Measurements from ENCODE around the gene FBXO36. TPM values are rescaled to one million over a fixed set of nuclear protein-coding genes. Genes with fewer than 3 reads are reported as not detected.

FBXO36 gene
- total and polyA plus RNA-seq, 2 donors (not counting 3 experiments of a cell fraction or from before 2014, with no cell fraction given) = 0.53 to 1.2 TPM

DNA sequence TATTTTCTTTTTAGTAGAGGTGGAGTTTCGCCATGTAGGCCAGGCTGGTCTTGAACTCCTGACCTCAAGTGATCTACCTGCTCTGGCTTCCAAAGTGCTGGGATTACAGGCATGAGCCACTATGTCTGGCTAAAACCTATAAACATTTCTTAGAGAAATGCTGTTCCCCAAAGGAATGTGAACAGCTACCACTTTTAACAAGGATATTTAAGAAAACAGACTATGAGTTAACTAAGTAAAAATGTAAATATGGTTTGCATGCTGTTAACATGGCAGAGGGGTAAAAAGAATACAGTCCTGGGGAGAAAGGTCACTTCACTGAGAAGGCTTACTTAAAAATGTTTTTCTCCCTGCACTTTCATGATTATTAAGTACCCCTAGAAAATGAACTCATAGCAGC lies 89.3 kb downstream of the FBXO36 start:
- no peaks in the 10 kb centered on the region for H3K27me3 ChIP-seq (ENCODE audit: control insufficient read depth in 2 of 2, insufficient read depth in 2 of 2, low read length in 2 of 2)
- H3K9me3 ChIP-seq (replicated peaks; ENCODE audit: control insufficient read depth, insufficient read depth, low read length) = no peaks in the 10 kb centered on the region
- H3K4me1 ChIP-seq (ENCODE audit: control insufficient read depth, extremely low read depth, insufficient read depth, low read length) = peaks cover 7% of the 10 kb centered on the region
- no peaks in the 10 kb centered on the region for H3K9me1 ChIP-seq (replicated peaks; ENCODE audit: control insufficient read depth, extremely low read depth, insufficient read depth, low read length)
- no peaks in the 10 kb centered on the region for H4K20me1 ChIP-seq (replicated peaks; ENCODE audit: control insufficient read depth, extremely low read depth, insufficient read depth, low read length)
- ChIA-PET CTCF (interaction anchor here (1.6 to 2.3 kb wide), 2 partner anchors 55 to 148 kb away, joined by 5 to 27 read pairs; no protein-coding TSS in a partner anchor), POLR2A (no interaction called here)
- H3K4me2 ChIP-seq (ENCODE audit: insufficient read depth, low read length) = no peak overlapping the region
- intact Hi-C loops (cut with micrococcal nuclease) = no loop called here
- H3K79me2 ChIP-seq (ENCODE audit: control insufficient read depth, insufficient read depth, low read length) = no peaks in the 10 kb centered on the region
- no TSS peak for BruUV-seq (replicated peaks)
- no peak overlapping the region for H3K9ac ChIP-seq (replicated peaks; ENCODE audit: extremely low read depth, insufficient read depth, low read length)
- TF ChIP-seq, protein P1, sequence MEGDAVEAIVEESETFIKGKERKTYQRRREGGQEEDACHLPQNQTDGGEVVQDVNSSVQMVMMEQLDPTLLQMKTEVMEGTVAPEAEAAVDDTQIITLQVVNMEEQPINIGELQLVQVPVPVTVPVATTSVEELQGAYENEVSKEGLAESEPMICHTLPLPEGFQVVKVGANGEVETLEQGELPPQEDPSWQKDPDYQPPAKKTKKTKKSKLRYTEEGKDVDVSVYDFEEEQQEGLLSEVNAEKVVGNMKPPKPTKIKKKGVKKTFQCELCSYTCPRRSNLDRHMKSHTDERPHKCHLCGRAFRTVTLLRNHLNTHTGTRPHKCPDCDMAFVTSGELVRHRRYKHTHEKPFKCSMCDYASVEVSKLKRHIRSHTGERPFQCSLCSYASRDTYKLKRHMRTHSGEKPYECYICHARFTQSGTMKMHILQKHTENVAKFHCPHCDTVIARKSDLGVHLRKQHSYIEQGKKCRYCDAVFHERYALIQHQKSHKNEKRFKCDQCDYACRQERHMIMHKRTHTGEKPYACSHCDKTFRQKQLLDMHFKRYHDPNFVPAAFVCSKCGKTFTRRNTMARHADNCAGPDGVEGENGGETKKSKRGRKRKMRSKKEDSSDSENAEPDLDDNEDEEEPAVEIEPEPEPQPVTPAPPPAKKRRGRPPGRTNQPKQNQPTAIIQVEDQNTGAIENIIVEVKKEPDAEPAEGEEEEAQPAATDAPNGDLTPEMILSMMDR (IDR thresholded peaks at IDR 0.05; ENCODE audit: extremely low read depth in 1 of 2, insufficient read depth in 1 of 2, low read depth in 1 of 2, low read length in 2 of 2) = no peak
- TF ChIP-seq MYC (IDR thresholded peaks at IDR 0.05; ENCODE audit: low read depth, low read length) = no peak
- no peak for TF ChIP-seq POLR2AphosphoS5 (IDR thresholded peaks at IDR 0.05; ENCODE audit: insufficient read depth, low read depth, low read length)
- TF ChIP-seq, protein P2, sequence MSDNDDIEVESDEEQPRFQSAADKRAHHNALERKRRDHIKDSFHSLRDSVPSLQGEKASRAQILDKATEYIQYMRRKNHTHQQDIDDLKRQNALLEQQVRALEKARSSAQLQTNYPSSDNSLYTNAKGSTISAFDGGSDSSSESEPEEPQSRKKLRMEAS (IDR thresholded peaks at IDR 0.05; ENCODE audit: insufficient read depth, insufficient read length) = no peak
- no peak for TF ChIP-seq JUN (IDR thresholded peaks at IDR 0.05; ENCODE audit: borderline replicate concordance, insufficient read depth, insufficient read length, low read depth)
- no peak for TF ChIP-seq POLR2A (IDR thresholded peaks at IDR 0.05; ENCODE audit: low read depth, low read length)
- no peak for TF ChIP-seq GATA2 (IDR thresholded peaks at IDR 0.05; ENCODE audit: insufficient read depth, insufficient read length, low read depth, low read length)
- no peak for TF ChIP-seq EZH2 (IDR thresholded peaks at IDR 0.05; ENCODE audit: borderline replicate concordance, low read depth, low read length, severe bottlenecking)
- no peak overlapping the region for H3K4me3 ChIP-seq (replicated peaks in 1 of 3; ENCODE audit: insufficient read depth in 1 of 3, low read depth in 1 of 3, low read length in 3 of 3)
- dilution Hi-C loops (cut with MboI; ENCODE audit: extremely low pct_ligation_motif_present, low sequenced_read_pairs) = no loop called here
- FAIRE-seq (no peak), DNase-seq (ENCODE audit: low read depth, low spot score) (no peak)
- no peak overlapping the region for H3K27ac ChIP-seq (ENCODE audit: insufficient read depth, low read depth, low read length)
- H3K36me3 ChIP-seq (ENCODE audit: control insufficient read depth in 2 of 2, extremely low read depth in 1 of 2, insufficient read depth in 2 of 2, low read length in 2 of 2) = no peaks in the 10 kb centered on the region
- no peak overlapping the region for H2AFZ ChIP-seq (ENCODE audit: low read depth, low read length)
